ENCODE data around the gene PLXNC1.

PLXNC1 gene

GRCh38 chr12:94135896-94136295 lies 12.5 kb upstream of the PLXNC1 start:
- DNase-seq, result no peak

- no peak for DNase-seq
Observed at GRCh38 chr12:94139816-94140215, 8.6 kb upstream of the PLXNC1 start.

- peak; percentile 80 for DNase-seq
Observed at GRCh38 chr12:94140556-94140955, 7.8 kb upstream of the PLXNC1 start.

- DNase-seq, result no peak
Observed at GRCh38 chr12:94141004-94141764, 7.2 kb upstream of the PLXNC1 start.

- no peak for DNase-seq
Observed at GRCh38 chr12:94141892-94142291, 6.5 kb upstream of the PLXNC1 start.

- no peak for DNase-seq
Observed at GRCh38 chr12:94143438-94143837, 4.9 kb upstream of the PLXNC1 start.

- no peak for DNase-seq
Observed at GRCh38 chr12:94143951-94144350, 4.4 kb upstream of the PLXNC1 start.

- DNase-seq, result no peak
Observed at GRCh38 chr12:94144781-94145180, 3.6 kb upstream of the PLXNC1 start.

GRCh38 chr12:94145191-94145983 lies 3.0 kb upstream of the PLXNC1 start:
- DNase-seq, result no peak

- DNase-seq, result no peak
Observed at GRCh38 chr12:94146166-94146936, 2.0 kb upstream of the PLXNC1 start.

- DNase-seq, result no peak
Observed at GRCh38 chr12:94147387-94147990, 888 bp upstream of the PLXNC1 start.

GRCh38 chr12:94148739-94149118 lies 352 bp downstream of the PLXNC1 start:
- no peak for DNase-seq

GRCh38 chr12:94149119-94149780 lies 873 bp downstream of the PLXNC1 start:
- peak; percentile 80 for DNase-seq

- DNase-seq, result peak; percentile 68
Observed at GRCh38 chr12:94149781-94150239, 1.4 kb downstream of the PLXNC1 start.

GRCh38 chr12:94150240-94151121 lies 2.1 kb downstream of the PLXNC1 start:
- DNase-seq, result peak; percentile 77

- no peak for DNase-seq
Observed at GRCh38 chr12:94151582-94151981, 3.2 kb downstream of the PLXNC1 start.

GRCh38 chr12:94152292-94153078 lies 4.1 kb downstream of the PLXNC1 start:
- DNase-seq, result no peak

- no peak for DNase-seq
Observed at GRCh38 chr12:94157181-94157580, 8.8 kb downstream of the PLXNC1 start.

GRCh38 chr12:94157981-94158411 lies 9.6 kb downstream of the PLXNC1 start:
- DNase-seq, result no peak

GRCh38 chr12:94158666-94159065 lies 10.3 kb downstream of the PLXNC1 start:
- no peak for DNase-seq
